B cell (primary cell): ENCODE results near the gene TOM1L2.

Experiments
- EZH2 ChIP-seq: IDR thresholded peaks from 2 replicates; pipeline ENCODE4 v1.6.1; 2012; ENCODE audit warnings: borderline replicate concordance, low read depth, mild to moderate bottlenecking, moderate library complexity, low read length; ENCODE audit not compliant: insufficient read depth, poor library complexity, severe bottlenecking
- TF ChIP-seq, protein P1 (sequence below): fragments of 200-600 bp; IDR thresholded peaks from one replicate; pipeline ENCODE4 v1.8.0; 2022; ENCODE audit warnings: antibody characterized with exemption, mild to moderate bottlenecking

DNA sequence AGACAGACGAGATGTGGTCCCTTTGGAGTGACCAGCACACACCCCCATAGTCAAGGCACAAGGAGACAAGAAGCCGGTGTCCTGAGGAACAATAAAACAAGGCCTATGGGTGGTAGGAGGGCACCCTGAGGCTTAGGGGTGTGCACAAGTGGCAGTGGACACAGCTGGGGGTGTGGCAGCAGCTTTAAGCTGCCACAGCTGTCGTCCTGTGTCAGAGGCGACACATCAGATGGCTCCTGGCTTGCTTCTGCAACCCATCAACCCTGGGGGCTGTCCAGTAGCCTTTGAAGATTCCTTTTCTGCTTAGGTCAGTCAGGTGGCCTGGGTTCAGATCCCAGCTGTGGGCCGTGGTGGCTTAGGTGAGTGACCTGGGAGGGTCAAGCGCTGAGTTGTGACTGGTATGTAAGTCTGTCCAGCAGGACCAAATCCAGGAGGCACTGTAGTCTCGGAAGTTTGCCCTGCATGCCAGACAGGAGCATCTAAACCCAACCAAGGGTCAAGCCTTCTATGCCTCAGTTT lies 16.3 kb upstream of the TOM1L2 start:
- TF ChIP-seq, protein P1, sequence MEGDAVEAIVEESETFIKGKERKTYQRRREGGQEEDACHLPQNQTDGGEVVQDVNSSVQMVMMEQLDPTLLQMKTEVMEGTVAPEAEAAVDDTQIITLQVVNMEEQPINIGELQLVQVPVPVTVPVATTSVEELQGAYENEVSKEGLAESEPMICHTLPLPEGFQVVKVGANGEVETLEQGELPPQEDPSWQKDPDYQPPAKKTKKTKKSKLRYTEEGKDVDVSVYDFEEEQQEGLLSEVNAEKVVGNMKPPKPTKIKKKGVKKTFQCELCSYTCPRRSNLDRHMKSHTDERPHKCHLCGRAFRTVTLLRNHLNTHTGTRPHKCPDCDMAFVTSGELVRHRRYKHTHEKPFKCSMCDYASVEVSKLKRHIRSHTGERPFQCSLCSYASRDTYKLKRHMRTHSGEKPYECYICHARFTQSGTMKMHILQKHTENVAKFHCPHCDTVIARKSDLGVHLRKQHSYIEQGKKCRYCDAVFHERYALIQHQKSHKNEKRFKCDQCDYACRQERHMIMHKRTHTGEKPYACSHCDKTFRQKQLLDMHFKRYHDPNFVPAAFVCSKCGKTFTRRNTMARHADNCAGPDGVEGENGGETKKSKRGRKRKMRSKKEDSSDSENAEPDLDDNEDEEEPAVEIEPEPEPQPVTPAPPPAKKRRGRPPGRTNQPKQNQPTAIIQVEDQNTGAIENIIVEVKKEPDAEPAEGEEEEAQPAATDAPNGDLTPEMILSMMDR = no peak
- no peak for TF ChIP-seq EZH2
